Left colon (tissue), 2 donors: ENCODE measurements around the gene NFE2L2. TPM values are rescaled to one million over a fixed set of nuclear protein-coding genes. Genes with fewer than 3 reads are reported as not detected.

Source experiments
- ATAC-seq: fragments of 200-7000 bp; cut with Tn5 transposase; one replicate; pipeline ENCODE4 v1.9.1; 2020; ENCODE audit warnings: mild to moderate bottlenecking, moderate library complexity
- DNase-seq, 2 donors: peaks; one replicate each; pipeline ENCODE4 v3.0.0-alpha.2; 2020
- intact Hi-C, 2 donors: fragments of 100-400 bp; cut with DNase I in 1 of 2; cut with micrococcal nuclease in 1 of 2; formaldehyde crosslinking; loops; one replicate each; pipeline versions ENCODE4 v1.11.2 to v1.14.0; 2022; cut with DNase I, micrococcal nuclease
- microRNA-seq, 2 donors: library from miRNA; unstranded; fragments of <30 nt; microRNA quantifications; one replicate each; pipeline versions ENCODE4 v1.1.0 to v1.2.0, GENCODE V29; 2020
- total RNA-seq, 2 donors: library from RNA; stranded (reverse); fragmentation: NEBNext Ultra II Directional; extraction: Animal tissue kit (Norgen Biotek cat#: 25700); gene quantifications; one replicate each; pipeline ENCODE4 v1.2.1, GENCODE V29; 2021
- donor health status: DM: no; HTN: no; CAD: no.
- donor health status: DM: yes; HTN: yes; CAD: no.

Gene NFE2L2
- total RNA-seq, 2 donors from 2014 or later: 73.1 to 94.1 TPM

DNA sequence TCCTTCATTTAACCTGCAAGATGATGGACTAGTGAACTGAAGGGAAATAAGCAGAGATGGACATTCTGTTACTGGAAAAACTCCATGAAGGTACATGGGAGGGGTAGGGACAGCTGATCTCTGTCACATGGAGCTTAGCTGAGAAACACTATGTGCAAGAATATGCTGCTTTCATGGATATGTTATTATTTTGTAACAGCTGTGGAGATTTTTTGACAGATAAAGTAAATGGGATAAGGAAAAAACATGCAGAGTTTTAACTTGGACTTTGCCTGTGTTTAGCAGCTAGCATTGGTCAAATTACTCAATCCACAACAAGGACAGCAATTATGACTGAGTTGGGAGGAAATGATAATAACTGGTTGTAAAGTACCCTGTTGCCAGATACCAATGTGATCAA lies 80.7 kb downstream of the NFE2L2 start:
- DNase-seq (no peak), ATAC-seq (peak; percentile 31)
- intact Hi-C loops: no loop called here

Small RNA genes within 50 kb of the gene (microRNA-seq; reads per million reads assigned to microRNA genes)
- gene MIR3128 (0 reads per million in 2 donors), gene MIR6512 (0 reads per million in 2 donors)

Other genes starting within 250 kb of the NFE2L2 start
- gene HNRNPA3, start 51.9 kb downstream of the NFE2L2 start, total RNA-seq: 100 to 1,000 TPM; 107 to 177 TPM
- gene AGPS, start 128.0 kb upstream of the NFE2L2 start, total RNA-seq: 10 to 100 TPM; 54.9 to 62.3 TPM